ENCODE data around the gene HSPBAP1. TPM values are rescaled to one million over a fixed set of nuclear protein-coding genes. Genes with fewer than 3 reads are reported as not detected.

Gene HSPBAP1
- polyA plus RNA-seq, 4 donors = 4.5 to 19.5 (median 8.1) TPM

- Histone ChIP-seq H3K4me1 (ENCODE audit: control insufficient read depth in 3 of 3, insufficient read depth in 2 of 3, low read depth in 1 of 3, low read length in 2 of 3) (no peaks in the 10 kb centered on the region), H3K27me3 (ENCODE audit: control insufficient read depth in 3 of 3, insufficient read depth in 3 of 3, low read length in 3 of 3) (no peaks in the 10 kb centered on the region), H3K27ac (ENCODE audit: low read depth in 1 of 3, low read length in 2 of 3) (no peak overlapping the region), H3K36me3 (ENCODE audit: control insufficient read depth in 3 of 3, insufficient read depth in 2 of 3, low read depth in 1 of 3, low read length in 3 of 3) (peaks cover 0 to 6% (median 4%) of the 10 kb centered on the region in 3 donors), H3K4me3 (ENCODE audit: low read depth in 1 of 3, low read length in 3 of 3) (no peak overlapping the region), H3K9me3 (ENCODE audit: control insufficient read depth in 2 of 2, insufficient read depth in 1 of 2, low read depth in 1 of 2, low read length in 1 of 2) (no peaks in the 10 kb centered on the region)
- FAIRE-seq (no peak), DNase-seq (no peak)
Measured at GRCh38 chr3:122810734-122811133, 17.1 kb upstream of the HSPBAP1 start.

GRCh38 chr3:122803977-122804376, 10.3 kb upstream of the HSPBAP1 start:
- Histone ChIP-seq H3K9me3 (ENCODE audit: control insufficient read depth in 2 of 2, insufficient read depth in 1 of 2, low read depth in 1 of 2, low read length in 1 of 2) (no peaks in the 10 kb centered on the region), H3K27me3 (ENCODE audit: control insufficient read depth in 3 of 3, insufficient read depth in 3 of 3, low read length in 3 of 3) (no peaks in the 10 kb centered on the region), H3K4me3 (ENCODE audit: low read depth in 1 of 3, low read length in 3 of 3) (no peak overlapping the region), H3K4me1 (ENCODE audit: control insufficient read depth in 3 of 3, insufficient read depth in 2 of 3, low read depth in 1 of 3, low read length in 2 of 3) (no peaks in the 10 kb centered on the region), H3K36me3 (ENCODE audit: control insufficient read depth in 3 of 3, insufficient read depth in 2 of 3, low read depth in 1 of 3, low read length in 3 of 3) (peaks cover 0 to 7% (median 0%) of the 10 kb centered on the region in 3 donors), H3K27ac (ENCODE audit: low read depth in 1 of 3, low read length in 2 of 3) (no peak overlapping the region)
- DNase-seq (no peak), FAIRE-seq (no peak)
- 83 to 86% (median 83%) methylated on average over 2 of the region's 2 CpGs for whole genome bisulfite sequencing, 3 donors

- Histone ChIP-seq H3K27ac (ENCODE audit: low read depth in 1 of 3, low read length in 2 of 3) (no peak overlapping the region), H3K36me3 (ENCODE audit: control insufficient read depth in 3 of 3, insufficient read depth in 2 of 3, low read depth in 1 of 3, low read length in 3 of 3) (peaks cover 0 to 6% (median 0%) of the 10 kb centered on the region in 3 donors), H3K4me1 (ENCODE audit: control insufficient read depth in 3 of 3, insufficient read depth in 2 of 3, low read depth in 1 of 3, low read length in 2 of 3) (peaks cover 0 to 2% (median 2%) of the 10 kb centered on the region in 3 donors), H3K27me3 (ENCODE audit: control insufficient read depth in 3 of 3, insufficient read depth in 3 of 3, low read length in 3 of 3) (no peaks in the 10 kb centered on the region), H3K4me3 (ENCODE audit: low read depth in 1 of 3, low read length in 3 of 3) (no peak overlapping the region), H3K9me3 (ENCODE audit: control insufficient read depth in 2 of 2, insufficient read depth in 1 of 2, low read depth in 1 of 2, low read length in 1 of 2) (no peaks in the 10 kb centered on the region)
- DNase-seq (no peak), FAIRE-seq (no peak)
- 91 to 100% (median 94%) methylated on average over 1 of the region's 1 CpG for whole genome bisulfite sequencing, 3 donors
Measured at GRCh38 chr3:122802323-122802722, 8.7 kb upstream of the HSPBAP1 start.

GRCh38 chr3:122800706-122801237, 7.1 kb upstream of the HSPBAP1 start:
- Histone ChIP-seq H3K4me1 (ENCODE audit: control insufficient read depth in 3 of 3, insufficient read depth in 2 of 3, low read depth in 1 of 3, low read length in 2 of 3) (peaks cover 0 to 6% (median 2%) of the 10 kb centered on the region in 3 donors), H3K27me3 (ENCODE audit: control insufficient read depth in 3 of 3, insufficient read depth in 3 of 3, low read length in 3 of 3) (no peaks in the 10 kb centered on the region), H3K36me3 (ENCODE audit: control insufficient read depth in 3 of 3, insufficient read depth in 2 of 3, low read depth in 1 of 3, low read length in 3 of 3) (peaks cover 0 to 6% (median 0%) of the 10 kb centered on the region in 3 donors), H3K27ac (ENCODE audit: low read depth in 1 of 3, low read length in 2 of 3) (no peak overlapping the region), H3K9me3 (ENCODE audit: control insufficient read depth in 2 of 2, insufficient read depth in 1 of 2, low read depth in 1 of 2, low read length in 1 of 2) (no peaks in the 10 kb centered on the region), H3K4me3 (ENCODE audit: low read depth in 1 of 3, low read length in 3 of 3) (no peak overlapping the region)
- no peak for DNase-seq
- 83 to 96% (median 94%) methylated on average over 3 of the region's 3 CpGs for WGBS, 3 donors
- no peak for FAIRE-seq

DNA sequence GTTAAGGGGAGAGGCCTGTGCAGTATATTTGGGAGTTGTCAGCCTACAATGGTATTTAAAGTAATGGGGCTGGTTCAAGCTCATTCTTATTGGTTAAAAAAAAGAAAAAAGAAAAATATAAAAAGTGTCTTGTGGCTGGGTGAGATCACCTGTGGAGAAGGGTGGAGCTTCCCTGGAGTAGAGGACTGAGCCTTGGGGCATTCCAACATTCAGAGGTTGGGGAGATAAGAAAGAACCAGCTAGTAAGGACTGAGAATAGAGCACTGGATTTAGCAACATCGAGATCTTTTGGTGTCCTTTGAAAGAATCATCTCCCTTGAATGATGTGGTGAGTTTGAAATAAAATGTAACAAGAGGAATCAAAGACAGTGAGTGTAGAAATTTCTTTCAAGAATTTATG, 6.4 kb upstream of the HSPBAP1 start:
- no peak overlapping the region for H3K27ac ChIP-seq (ENCODE audit: low read depth in 1 of 3, low read length in 2 of 3)
- peaks cover 0 to 9% (median 2%) of the 10 kb centered on the region in 3 donors for H3K4me1 ChIP-seq (ENCODE audit: control insufficient read depth in 3 of 3, insufficient read depth in 2 of 3, low read depth in 1 of 3, low read length in 2 of 3)
- H3K9me3 ChIP-seq (ENCODE audit: control insufficient read depth in 2 of 2, insufficient read depth in 1 of 2, low read depth in 1 of 2, low read length in 1 of 2) = no peaks in the 10 kb centered on the region
- H3K36me3 ChIP-seq (ENCODE audit: control insufficient read depth in 3 of 3, insufficient read depth in 2 of 3, low read depth in 1 of 3, low read length in 3 of 3) = peaks cover 0 to 6% (median 0%) of the 10 kb centered on the region in 3 donors
- H3K4me3 ChIP-seq (ENCODE audit: low read depth in 1 of 3, low read length in 3 of 3) = no peak overlapping the region
- FAIRE-seq = no peak
- WGBS, 3 donors = 78 to 85% (median 81%) methylated on average over 1 of the region's 1 CpG
- H3K27me3 ChIP-seq (ENCODE audit: control insufficient read depth in 3 of 3, insufficient read depth in 3 of 3, low read length in 3 of 3) = no peaks in the 10 kb centered on the region
- DNase-seq = no peak

GRCh38 chr3:122799322-122799721, 5.7 kb upstream of the HSPBAP1 start:
- 85 to 93% (median 86%) methylated on average over 2 of the region's 2 CpGs for WGBS, 3 donors
- FAIRE-seq = no peak

DNA sequence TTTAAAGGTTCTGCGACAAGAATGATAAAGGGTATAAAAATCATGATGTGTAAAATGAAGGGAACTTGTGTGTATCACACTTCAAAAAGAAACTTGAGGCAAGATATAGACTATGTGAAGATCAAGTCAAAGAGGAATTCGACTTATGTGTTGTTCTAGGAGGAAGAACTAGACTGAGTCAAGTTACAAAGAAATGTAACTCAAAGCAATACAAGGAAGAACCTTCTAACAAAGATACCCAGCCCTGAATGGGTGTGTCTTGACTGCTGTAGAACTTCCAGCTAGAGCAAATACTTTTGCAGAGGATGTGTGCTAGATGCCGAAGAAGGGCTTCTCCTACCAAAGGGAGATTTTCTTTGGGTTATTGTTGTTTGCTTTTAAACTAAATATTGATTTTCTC, 3.7 kb upstream of the HSPBAP1 start:
- FAIRE-seq (no peak), DNase-seq (peak in 1 of 2 donors; percentile 35)
- Histone ChIP-seq H3K36me3 (ENCODE audit: control insufficient read depth in 3 of 3, insufficient read depth in 2 of 3, low read depth in 1 of 3, low read length in 3 of 3) (peaks cover 0 to 3% (median 0%) of the 10 kb centered on the region in 3 donors), H3K9me3 (ENCODE audit: control insufficient read depth in 2 of 2, insufficient read depth in 1 of 2, low read depth in 1 of 2, low read length in 1 of 2) (no peaks in the 10 kb centered on the region), H3K4me3 (ENCODE audit: low read depth in 1 of 3, low read length in 3 of 3) (no peak overlapping the region), H3K4me1 (ENCODE audit: control insufficient read depth in 3 of 3, insufficient read depth in 2 of 3, low read depth in 1 of 3, low read length in 2 of 3) (peaks cover 0 to 9% (median 7%) of the 10 kb centered on the region in 3 donors), H3K27ac (ENCODE audit: low read depth in 1 of 3, low read length in 2 of 3) (no peak overlapping the region), H3K27me3 (ENCODE audit: control insufficient read depth in 3 of 3, insufficient read depth in 3 of 3, low read length in 3 of 3) (no peaks in the 10 kb centered on the region)
- 66 to 73% (median 69%) methylated on average over 3 of the region's 3 CpGs for WGBS, 3 donors

More at GRCh38 chr3:122799322-122799721, 5.7 kb upstream of the HSPBAP1 start:
- H3K36me3 ChIP-seq (ENCODE audit: control insufficient read depth in 3 of 3, insufficient read depth in 2 of 3, low read depth in 1 of 3, low read length in 3 of 3) = peaks cover 0 to 6% (median 0%) of the 10 kb centered on the region in 3 donors
- peaks cover 0 to 9% (median 2%) of the 10 kb centered on the region in 3 donors for H3K4me1 ChIP-seq (ENCODE audit: control insufficient read depth in 3 of 3, insufficient read depth in 2 of 3, low read depth in 1 of 3, low read length in 2 of 3)
- no peaks in the 10 kb centered on the region for H3K9me3 ChIP-seq (ENCODE audit: control insufficient read depth in 2 of 2, insufficient read depth in 1 of 2, low read depth in 1 of 2, low read length in 1 of 2)
- no peak for DNase-seq
- H3K27ac ChIP-seq (ENCODE audit: low read depth in 1 of 3, low read length in 2 of 3) = no peak overlapping the region
- H3K27me3 ChIP-seq (ENCODE audit: control insufficient read depth in 3 of 3, insufficient read depth in 3 of 3, low read length in 3 of 3) = no peaks in the 10 kb centered on the region
- no peak overlapping the region for H3K4me3 ChIP-seq (ENCODE audit: low read depth in 1 of 3, low read length in 3 of 3)

DNA sequence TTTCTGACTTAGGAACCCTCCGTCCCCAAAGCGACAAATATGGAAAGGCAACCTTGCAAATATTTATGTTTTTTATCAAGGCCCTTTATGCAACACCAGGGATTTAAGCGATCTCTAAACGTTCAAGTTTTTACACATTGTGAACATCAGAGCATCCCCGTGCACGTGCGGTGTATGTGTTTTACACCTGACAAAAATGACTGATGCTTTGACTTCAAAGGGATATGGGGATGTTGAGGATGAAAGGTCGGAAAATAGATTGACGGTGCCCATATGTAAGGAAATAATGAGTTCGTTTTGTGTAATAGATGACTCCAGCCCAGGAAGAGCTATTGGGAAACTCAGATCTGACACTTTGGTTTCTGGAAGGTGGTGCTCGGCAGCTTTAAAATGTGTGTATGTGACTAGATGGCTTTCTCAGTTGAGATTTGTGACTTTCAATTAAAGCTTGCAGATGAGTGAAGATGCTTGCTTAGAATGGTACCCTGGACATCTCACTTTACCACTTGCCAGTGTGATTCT, 2.1 kb upstream of the HSPBAP1 start:
- 13 to 33% (median 28%) methylated on average over 11 of the region's 11 CpGs for WGBS, 3 donors
- DNase-seq = peak in 1 of 2 donors; percentile 6
- no peaks in the 10 kb centered on the region for H3K27me3 ChIP-seq (ENCODE audit: control insufficient read depth in 3 of 3, insufficient read depth in 3 of 3, low read length in 3 of 3)
- H3K4me1 ChIP-seq (ENCODE audit: control insufficient read depth in 3 of 3, insufficient read depth in 2 of 3, low read depth in 1 of 3, low read length in 2 of 3) = peaks cover 0 to 11% (median 8%) of the 10 kb centered on the region in 3 donors
- peak overlapping the region; percentile 66 to 94 (median 76) for H3K27ac ChIP-seq (ENCODE audit: low read depth in 1 of 3, low read length in 2 of 3)
- H3K36me3 ChIP-seq (ENCODE audit: control insufficient read depth in 3 of 3, insufficient read depth in 2 of 3, low read depth in 1 of 3, low read length in 3 of 3) = peaks cover 0 to 3% (median 0%) of the 10 kb centered on the region in 3 donors
- no peak for FAIRE-seq
- no peaks in the 10 kb centered on the region for H3K9me3 ChIP-seq (ENCODE audit: control insufficient read depth in 2 of 2, insufficient read depth in 1 of 2, low read depth in 1 of 2, low read length in 1 of 2)
- peak overlapping the region; percentile 46 to 95 (median 70) for H3K4me3 ChIP-seq (ENCODE audit: low read depth in 1 of 3, low read length in 3 of 3)
